Activated B cell treated with CpG ODN at 0.5 μM for 24 hours (primary cell): Measurements from ENCODE around the gene HDLBP. TPM values are rescaled to one million over a fixed set of nuclear protein-coding genes. Genes with fewer than 3 reads are reported as not detected.

Experiments
- ATAC-seq: fragments of 200-7000 bp; cut with Tn5 transposase; one replicate; pipeline ENCODE4 v1.10.0; 2021; ENCODE audit warnings: low read depth, mild to moderate bottlenecking, moderate library complexity
- CTCF ChIA-PET: fragments of 350-600 bp; sonication (Branson Sonifier 250); formaldehyde crosslinking; loops from one replicate; lab custom pipeline; 2021; ENCODE audit warnings: antibody characterized with exemption; lab: Charles Lee
- POLR2A ChIA-PET: fragments of 350-600 bp; sonication (Branson Sonifier 250); formaldehyde crosslinking; loops from one replicate; lab custom pipeline; 2021; ENCODE audit warnings: antibody characterized with exemption; lab: Charles Lee
- DNase-seq: peaks from one replicate; pipeline ENCODE4 v3.0.0; 2022
- H3K27ac Mint-ChIP-seq: one replicate; pipeline ENCODE4 v1.8.0; 2020; ENCODE audit warnings: mixed read lengths
- H3K27me3 Mint-ChIP-seq: one replicate; pipeline ENCODE4 v1.8.0; 2021; ENCODE audit warnings: mixed read lengths
- H3K36me3 Mint-ChIP-seq: one replicate; pipeline ENCODE4 v1.8.0; 2021; ENCODE audit warnings: low read depth, mixed read lengths
- H3K4me1 Mint-ChIP-seq: one replicate; pipeline ENCODE4 v1.8.0; 2021; ENCODE audit warnings: mixed read lengths
- H3K4me3 Mint-ChIP-seq: one replicate; pipeline ENCODE4 v1.8.0; 2020; ENCODE audit warnings: mild to moderate bottlenecking, mixed read lengths
- H3K9me3 Mint-ChIP-seq: one replicate; pipeline ENCODE4 v1.8.0; 2020; ENCODE audit warnings: mixed read lengths
- intact Hi-C: fragments of 100-400 bp; cut with micrococcal nuclease; formaldehyde crosslinking; loops from one replicate; pipeline ENCODE4 v1.15.1; 2024
- total RNA-seq: library from RNA; stranded (reverse); gene quantifications from 2 replicates; pipeline ENCODE4 v1.2.3, GENCODE V29; 2022
- TF ChIP-seq, protein P1 (sequence below): fragments of 200-600 bp; IDR thresholded peaks from one replicate; pipeline ENCODE4 v1.8.0; 2022; ENCODE audit warnings: antibody characterized with exemption, mild to moderate bottlenecking

HDLBP gene
- total RNA-seq, 1 donor from 2014 or later: 168 TPM

GRCh38 chr2:241179899-241180298 lies 135.6 kb downstream of the HDLBP start:
- no peaks in the 10 kb centered on the region for H3K4me1 Mint-ChIP-seq
- ATAC-seq: no peak
- H3K9me3 Mint-ChIP-seq: no peaks in the 10 kb centered on the region
- ChIA-PET POLR2A (no interaction called here), CTCF (no interaction called here)
- no peak overlapping the region for H3K27ac Mint-ChIP-seq
- peaks cover 59% of the 10 kb centered on the region for H3K36me3 Mint-ChIP-seq
- intact Hi-C loops: no loop called here
- H3K27me3 Mint-ChIP-seq: no peaks in the 10 kb centered on the region
- H3K4me3 Mint-ChIP-seq: no peak overlapping the region
- TF ChIP-seq, protein P1, sequence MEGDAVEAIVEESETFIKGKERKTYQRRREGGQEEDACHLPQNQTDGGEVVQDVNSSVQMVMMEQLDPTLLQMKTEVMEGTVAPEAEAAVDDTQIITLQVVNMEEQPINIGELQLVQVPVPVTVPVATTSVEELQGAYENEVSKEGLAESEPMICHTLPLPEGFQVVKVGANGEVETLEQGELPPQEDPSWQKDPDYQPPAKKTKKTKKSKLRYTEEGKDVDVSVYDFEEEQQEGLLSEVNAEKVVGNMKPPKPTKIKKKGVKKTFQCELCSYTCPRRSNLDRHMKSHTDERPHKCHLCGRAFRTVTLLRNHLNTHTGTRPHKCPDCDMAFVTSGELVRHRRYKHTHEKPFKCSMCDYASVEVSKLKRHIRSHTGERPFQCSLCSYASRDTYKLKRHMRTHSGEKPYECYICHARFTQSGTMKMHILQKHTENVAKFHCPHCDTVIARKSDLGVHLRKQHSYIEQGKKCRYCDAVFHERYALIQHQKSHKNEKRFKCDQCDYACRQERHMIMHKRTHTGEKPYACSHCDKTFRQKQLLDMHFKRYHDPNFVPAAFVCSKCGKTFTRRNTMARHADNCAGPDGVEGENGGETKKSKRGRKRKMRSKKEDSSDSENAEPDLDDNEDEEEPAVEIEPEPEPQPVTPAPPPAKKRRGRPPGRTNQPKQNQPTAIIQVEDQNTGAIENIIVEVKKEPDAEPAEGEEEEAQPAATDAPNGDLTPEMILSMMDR: no peak
- DNase-seq: no peak

DNA sequence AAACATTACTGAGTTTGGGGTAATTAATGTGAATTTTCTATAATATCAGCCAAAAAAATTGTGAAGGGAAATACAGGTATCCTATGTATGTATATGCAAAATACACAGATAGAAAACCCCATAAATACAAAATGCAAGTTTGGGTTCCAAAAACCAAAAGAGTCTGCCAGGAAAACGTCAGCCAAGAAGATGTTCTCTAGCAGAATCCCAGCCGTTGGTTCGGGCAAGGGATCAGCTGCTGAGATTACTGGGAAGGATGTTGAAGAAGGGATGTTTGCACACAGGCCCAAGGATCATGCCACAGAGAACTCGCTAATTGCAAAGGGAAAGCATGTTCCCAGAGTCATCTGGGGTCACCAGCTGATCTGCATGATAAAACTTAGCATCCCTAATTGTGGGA lies 136.5 kb downstream of the HDLBP start:
- ATAC-seq: no peak
- Mint-ChIP-seq H3K4me3 (no peak overlapping the region), H3K27me3 (no peaks in the 10 kb centered on the region), H3K36me3 (peaks cover 65% of the 10 kb centered on the region), H3K9me3 (no peaks in the 10 kb centered on the region), H3K27ac (no peak overlapping the region), H3K4me1 (no peaks in the 10 kb centered on the region)
- no peak for DNase-seq
- intact Hi-C loops: no loop called here
- ChIA-PET CTCF (no interaction called here), POLR2A (no interaction called here)
- TF ChIP-seq, protein P1: no peak

DNA sequence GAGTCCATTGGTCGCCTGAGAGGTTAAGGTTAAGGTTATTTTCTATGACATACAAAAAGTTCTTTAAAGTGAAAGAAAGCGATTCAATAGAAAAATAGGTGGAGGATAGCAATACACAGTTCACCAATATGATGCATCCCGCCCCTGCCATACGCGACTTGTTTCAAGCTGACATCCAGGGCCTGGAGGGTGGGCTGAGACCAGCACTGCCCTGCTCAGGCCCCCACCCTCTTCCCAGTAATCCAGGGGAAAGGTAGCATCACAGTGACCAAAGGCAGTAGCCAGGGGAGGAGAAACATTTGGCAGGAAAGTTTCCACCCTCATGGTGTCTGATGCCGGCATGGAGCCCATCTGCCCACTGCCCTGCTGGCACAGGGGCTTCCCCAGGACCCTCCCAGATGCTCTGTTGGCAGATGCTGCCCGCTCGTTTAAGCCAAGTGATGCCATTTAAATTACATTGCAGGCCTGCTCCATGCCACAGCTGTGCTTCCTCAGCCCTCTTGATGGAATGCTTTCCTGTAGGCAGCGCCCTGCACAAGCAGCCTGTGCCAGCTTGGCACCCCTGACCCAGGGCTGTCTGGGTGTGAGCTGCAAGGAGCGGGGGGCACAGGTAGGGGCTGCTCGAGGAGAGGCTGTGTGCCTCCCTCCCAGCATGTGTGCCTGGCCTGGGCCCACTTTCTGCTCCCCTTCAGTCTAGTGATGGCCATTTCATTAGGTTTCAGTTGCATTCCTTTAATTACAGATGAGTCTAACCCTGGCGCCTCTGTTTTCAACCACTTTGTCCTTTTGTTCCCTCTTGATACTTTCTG lies 137.7 kb downstream of the HDLBP start:
- H3K27me3 Mint-ChIP-seq: no peaks in the 10 kb centered on the region
- TF ChIP-seq, protein P1: no peak
- POLR2A ChIA-PET: interaction anchor here (0.6 to 0.7 kb wide), 2 partner anchors 21 to 128 kb away, joined by 3 to 12 read pairs; no protein-coding TSS in a partner anchor
- H3K27ac Mint-ChIP-seq: no peak overlapping the region
- ATAC-seq (no peak), DNase-seq (no peak)
- H3K36me3 Mint-ChIP-seq: peaks cover 65% of the 10 kb centered on the region
- intact Hi-C loops: no loop called here
- no peaks in the 10 kb centered on the region for H3K4me1 Mint-ChIP-seq
- no peaks in the 10 kb centered on the region for H3K9me3 Mint-ChIP-seq
- CTCF ChIA-PET: no interaction called here
- no peak overlapping the region for H3K4me3 Mint-ChIP-seq

Other genes starting within 250 kb of the HDLBP start
- gene MTERF4, start 213.4 kb downstream of the HDLBP start, total RNA-seq: 99.7 and 122 TPM in 2 replicates
- 113 and 150 TPM in 2 replicates for gene PASK, start 166.2 kb downstream of the HDLBP start, total RNA-seq
- 72.0 and 74.5 TPM in 2 replicates for gene PPP1R7, start 165.2 kb downstream of the HDLBP start, total RNA-seq
- 1.2 and 1.5 TPM in 2 replicates for gene ANO7, start 127.0 kb downstream of the HDLBP start, total RNA-seq
- gene SEPTIN2, start 253 bp upstream of the HDLBP start, total RNA-seq: 238 and 251 TPM in 2 replicates
- 74.7 and 91.2 TPM in 2 replicates for gene FARP2, start 40.6 kb upstream of the HDLBP start, total RNA-seq
- 123 and 151 TPM in 2 replicates for gene STK25, start 192.9 kb upstream of the HDLBP start, total RNA-seq
- 0.10 TPM in 1 of 2 replicates, not detected in the other for gene BOK, start 243.1 kb upstream of the HDLBP start, total RNA-seq